NCI-H146 treated with DMSO at 0.1 percent for 48 hours (cell line): Measurements from ENCODE around the gene NLRP10.
"Not testable (repeated sequence)": the region's sequence is repeated elsewhere in the genome, so short reads cannot be mapped to it uniquely, and the experiment has no call there.

ENCODE experiments used
- DNase-seq: peaks from one replicate; lab custom pipeline; 2025; ENCODE audit not compliant: unreplicated experiment; lab: John Stamatoyannopoulos, UW

The NLRP10 gene, protein sequence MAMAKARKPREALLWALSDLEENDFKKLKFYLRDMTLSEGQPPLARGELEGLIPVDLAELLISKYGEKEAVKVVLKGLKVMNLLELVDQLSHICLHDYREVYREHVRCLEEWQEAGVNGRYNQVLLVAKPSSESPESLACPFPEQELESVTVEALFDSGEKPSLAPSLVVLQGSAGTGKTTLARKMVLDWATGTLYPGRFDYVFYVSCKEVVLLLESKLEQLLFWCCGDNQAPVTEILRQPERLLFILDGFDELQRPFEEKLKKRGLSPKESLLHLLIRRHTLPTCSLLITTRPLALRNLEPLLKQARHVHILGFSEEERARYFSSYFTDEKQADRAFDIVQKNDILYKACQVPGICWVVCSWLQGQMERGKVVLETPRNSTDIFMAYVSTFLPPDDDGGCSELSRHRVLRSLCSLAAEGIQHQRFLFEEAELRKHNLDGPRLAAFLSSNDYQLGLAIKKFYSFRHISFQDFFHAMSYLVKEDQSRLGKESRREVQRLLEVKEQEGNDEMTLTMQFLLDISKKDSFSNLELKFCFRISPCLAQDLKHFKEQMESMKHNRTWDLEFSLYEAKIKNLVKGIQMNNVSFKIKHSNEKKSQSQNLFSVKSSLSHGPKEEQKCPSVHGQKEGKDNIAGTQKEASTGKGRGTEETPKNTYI

DNA sequence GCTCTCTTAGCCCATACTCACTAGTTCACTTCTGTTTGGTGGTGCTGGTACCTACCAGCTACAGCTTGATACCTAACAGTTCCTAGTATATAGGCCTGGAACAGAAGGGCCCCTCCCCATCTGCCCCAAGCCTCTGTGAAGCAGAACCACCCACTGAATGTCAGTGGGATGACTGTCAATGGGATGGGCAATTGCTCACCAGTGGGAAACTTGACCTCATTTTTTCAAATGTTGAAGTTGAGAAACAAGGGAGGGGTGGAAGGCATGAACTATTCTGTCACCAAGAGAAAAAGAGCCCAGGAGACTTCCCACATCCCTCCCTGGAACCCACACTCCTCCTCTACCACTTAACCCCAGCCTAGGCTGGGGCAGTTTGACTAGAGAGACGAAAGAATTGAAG, at the start of gene NLRP10:
Gene NLRP10, minus strand, starts transcription at position 62 of the 400 bp plus-strand sequence. CDS start 1,952 bp downstream, outside the sequence.
- no peak for DNase-seq

DNA sequence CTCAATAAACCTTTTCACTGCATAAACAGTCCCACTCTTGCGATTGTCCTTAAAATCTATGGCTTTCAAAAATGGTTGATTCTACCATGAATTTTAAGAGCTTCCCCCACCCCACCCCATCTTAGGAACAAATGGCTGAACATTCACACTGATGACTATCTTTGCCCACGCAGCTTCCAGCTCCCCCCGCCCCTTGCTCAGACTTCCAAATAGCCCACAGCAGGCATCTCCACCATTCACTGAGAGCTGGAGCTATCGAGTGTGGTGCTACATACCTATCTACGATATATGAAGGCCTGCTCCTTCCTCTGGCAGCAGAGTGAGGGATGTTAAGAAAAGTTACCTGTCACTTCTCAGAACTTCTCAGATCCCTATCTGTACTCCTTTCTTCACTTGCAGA, 48.6 kb upstream of the NLRP10 start:
- DNase-seq: no peak

DNA sequence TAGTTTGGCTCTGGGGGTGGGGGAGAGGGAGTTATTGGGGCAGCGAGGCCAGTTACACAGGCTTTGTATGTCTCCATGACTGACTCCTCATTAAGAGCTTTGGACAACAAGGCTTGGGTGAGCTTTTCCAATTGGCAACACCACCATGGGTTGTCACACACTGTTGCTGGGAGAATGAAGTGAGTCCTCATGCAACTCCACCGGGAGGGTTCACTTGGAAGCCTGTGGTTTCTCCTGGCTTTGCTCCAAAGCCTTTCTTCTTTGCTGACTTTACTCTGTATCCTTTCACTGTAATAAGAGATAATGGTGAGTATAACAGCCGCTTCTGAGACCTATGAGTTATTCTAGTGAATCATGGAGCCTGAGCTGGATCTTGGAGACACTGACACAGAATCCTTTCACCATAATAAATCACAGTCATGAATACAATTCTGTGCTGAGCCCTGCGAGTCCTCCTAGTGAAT, 46.8 kb upstream of the NLRP10 start:
- DNase-seq: no peak

DNA sequence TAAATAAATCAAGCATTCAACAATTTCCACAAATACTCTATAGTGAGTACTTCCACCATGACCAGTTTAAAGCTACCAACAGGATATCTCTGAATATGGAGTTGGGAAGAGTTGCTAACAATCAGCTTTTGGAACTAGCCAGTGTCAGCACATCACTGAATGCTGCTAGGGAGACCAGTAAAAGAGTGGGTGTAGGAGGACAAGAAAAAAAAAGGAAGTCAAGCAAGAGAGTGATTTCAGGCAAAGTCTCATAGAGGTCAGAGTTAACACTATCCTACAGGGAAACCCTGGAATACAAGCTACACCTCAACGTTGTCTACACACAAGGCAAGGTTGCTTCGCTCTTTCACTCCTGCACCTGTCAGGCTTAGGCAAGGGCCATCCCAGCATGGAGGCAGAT, 46.1 kb upstream of the NLRP10 start:
- DNase-seq: no peak

DNA sequence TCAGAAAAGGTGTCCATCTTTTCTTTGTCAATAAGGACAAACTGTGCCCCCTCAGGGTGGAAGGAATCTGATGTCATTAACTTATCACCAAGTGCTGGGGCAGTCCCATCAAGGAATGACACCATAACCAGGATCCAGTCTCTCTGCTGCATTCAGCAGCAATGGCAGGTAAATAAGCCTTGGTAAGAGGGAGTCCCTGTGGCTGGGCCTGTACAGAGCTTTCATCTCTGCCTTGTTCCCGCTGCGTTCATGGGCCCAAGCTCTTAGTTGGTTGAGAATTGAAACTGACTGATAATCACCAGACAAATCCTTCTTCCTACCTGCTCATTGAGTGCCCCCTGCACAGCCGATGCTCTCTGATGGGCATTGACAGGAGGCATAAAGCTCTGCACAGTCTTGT, 44.6 kb upstream of the NLRP10 start:
- no peak for DNase-seq

DNA sequence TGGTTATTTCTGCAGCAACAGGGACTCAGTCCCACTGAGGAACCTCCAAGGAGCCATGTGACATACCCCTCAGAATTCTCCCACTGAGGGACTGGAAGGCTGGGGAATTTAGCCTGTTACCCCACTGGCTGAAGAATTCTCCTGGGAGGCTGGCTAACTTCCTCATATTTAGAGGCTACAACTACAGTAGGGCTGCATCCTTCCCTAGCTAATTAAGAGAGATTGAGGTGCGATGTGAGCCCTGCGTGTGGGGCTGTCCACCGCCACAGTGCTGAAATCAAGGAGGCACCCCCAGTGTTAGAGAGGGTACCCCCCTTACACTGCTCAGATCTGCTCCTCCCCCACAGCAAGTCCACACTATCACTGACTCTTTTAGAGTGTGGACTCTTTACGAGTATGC, 43.0 kb upstream of the NLRP10 start:
- DNase-seq: no peak

DNA sequence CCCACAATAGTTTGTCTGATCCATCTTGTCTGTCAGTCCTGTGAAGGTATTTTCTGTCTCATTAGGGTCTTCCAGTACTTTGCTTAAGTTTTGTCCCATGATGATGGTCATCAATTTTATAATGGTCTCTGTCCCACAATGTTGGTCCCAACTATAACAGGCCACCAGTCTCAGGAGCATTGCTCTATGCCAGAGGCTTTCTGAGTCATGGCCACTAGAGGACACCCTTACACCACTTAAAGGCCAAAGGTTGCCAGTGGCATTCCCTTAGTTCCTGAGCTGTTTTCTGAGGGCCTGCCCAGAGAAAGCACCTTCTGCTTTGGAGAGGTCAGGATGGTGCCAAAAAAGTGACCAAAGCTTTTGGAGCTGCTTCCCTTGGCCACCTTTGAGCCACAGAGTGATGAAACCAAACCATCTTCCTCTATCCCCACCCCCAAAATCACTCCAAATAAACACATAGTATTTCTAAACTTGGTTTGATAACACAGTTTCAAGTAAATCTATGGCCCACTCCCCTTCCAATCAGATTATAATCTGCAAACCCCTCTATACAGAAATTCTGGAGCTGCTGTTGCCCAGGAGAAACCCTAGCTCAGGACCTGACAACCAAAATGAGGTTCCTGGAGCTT, 41.2 kb upstream of the NLRP10 start:
- DNase-seq: peak; percentile 14

DNA sequence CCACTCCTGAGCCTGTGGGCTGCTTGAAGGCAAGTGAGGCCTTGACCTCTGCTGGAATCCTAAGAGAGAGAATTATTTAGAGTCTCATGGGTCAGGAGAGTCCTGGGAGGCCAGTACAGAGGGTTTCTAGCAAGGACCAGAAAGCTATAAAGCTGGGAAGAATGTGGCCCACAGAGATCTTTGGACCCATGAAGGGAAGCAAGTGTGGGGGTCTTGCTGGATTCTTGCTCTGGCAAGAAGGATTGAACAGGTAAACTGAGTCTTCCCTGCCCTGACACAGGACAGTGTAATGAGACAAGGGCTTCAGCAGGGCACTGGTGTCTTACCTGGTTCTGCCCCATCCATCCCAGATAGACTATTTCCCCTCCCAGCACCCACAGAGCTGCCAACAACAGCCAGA, 40.3 kb upstream of the NLRP10 start:
- DNase-seq: no peak

DNA sequence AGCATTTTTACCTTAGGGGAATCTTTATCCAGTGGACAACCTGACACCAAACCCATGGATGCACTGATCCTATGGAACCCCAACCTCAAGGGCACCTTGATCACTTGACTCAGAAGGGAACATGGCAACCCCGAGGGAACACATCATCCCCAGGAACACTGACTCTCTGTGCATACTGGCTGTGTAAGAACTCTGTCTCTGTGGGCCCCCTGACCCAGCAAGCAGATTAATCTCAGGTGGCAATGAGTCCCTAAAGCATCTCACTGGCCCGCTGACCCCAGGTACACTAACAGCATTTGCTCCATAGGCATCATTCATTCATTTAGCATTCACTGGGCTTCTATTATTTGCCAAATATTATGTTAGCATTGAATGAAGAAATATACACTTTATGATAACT, 38.8 kb upstream of the NLRP10 start:
- DNase-seq: no peak

DNA sequence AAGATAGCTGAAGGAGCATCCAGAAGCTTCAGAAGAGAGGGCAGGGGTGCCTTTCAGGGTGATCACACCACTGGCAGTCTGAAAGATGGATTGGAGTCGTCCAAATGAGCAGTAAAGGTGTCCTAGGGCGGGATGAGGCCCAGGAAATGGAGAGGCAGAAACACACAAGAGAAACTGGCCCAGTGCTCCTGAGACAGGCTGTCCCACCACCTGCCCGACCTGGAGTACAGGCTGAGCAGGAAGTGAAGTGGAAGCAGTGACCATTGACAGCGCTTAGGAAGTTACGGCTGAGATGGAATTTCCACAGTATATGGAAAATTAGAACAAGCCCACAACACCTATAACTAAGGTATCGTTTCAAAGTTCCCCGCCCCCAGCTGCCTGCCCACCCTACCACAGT, 37.9 kb upstream of the NLRP10 start:
- no peak for DNase-seq

DNA sequence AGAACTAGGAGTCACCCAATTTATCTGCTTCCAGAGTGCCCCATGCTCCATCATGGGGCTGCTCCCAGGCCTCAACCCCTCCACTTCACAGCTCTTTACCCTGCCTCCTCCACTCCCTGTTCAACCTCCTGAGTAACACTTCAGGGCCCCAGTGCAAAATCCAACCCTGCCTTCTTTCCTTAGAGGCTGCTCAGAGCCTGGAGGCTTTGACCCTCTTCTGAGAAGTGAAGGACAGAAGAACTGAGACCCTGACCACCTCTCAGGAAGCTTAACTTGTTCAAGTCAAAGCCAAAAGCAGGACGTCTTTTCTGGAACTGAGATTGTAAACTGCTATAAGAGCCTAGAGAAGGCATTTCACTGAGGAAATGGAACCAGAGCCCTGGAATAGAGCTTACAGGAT, 37.4 kb upstream of the NLRP10 start:
- DNase-seq: no peak

DNA sequence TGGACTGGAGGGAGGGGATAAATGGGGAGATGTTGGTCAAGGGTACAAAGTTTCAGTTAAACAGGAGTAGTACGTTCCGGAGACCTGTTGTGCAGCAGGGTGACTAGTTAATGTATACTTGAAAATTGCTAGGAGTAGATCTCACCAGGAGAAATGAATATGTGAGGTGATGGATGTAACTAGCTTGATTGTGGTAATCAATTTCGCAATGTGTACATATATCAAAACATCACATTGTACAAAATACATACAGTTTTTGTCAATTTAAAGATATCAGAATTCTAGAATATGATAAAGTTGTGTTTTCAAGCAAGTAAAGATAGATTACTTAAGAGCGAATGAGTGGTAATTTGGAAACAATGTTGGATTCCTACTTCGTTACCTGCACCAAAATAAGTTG, 35.1 kb upstream of the NLRP10 start:
- DNase-seq: no peak

DNA sequence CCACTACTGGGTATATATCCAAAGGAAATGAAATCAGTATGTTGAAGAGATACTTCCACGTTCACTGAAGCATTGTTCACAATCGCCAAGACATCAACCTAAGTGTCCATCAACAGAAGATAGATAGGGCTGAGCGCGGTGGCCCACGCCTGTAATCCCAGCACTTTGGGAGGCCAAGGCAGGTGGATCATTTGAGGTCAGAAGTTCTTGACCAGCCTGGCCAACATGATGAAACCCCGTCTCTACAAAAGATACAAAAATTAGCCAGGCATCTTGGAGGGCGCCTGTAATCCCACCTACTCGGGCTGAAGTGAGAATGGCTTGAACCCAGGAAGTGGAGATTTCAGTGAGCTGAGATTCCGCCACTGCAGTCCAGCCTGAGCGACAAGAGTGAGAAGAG, 34.5 kb upstream of the NLRP10 start:
- no peak for DNase-seq

DNA sequence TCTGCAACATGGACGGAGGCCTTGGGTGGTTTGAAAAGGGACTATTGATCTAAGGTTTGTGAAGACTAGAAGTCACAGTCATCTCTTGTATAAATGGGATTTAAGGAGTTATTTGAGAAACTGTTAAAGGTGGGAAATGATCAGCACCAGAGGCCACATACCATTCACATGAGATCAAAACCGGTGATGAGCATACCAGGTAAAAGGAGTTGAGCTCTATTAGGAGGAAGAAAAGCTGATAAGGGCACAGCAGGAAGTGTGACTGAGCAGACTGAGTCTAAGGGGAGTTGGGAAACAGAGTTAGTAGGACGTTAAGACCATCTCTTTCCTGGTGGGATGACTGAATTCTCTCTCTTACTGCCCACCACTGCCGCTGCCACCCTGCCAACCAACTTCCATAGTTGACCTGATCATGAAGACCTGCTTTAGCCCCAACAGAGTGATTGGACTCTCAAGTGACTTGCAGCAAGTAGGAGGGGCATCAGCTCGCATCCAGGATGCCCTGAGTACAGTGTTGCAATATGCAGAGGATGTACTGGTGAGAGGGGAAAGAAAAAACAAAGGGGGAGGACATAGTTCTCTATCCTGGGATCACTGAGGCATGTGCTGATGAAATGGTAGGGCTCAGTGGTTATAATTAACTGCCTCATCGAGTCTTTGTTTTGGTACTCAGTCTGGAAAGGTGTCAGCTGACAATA, 29.5 kb upstream of the NLRP10 start:
- DNase-seq: no peak

DNA sequence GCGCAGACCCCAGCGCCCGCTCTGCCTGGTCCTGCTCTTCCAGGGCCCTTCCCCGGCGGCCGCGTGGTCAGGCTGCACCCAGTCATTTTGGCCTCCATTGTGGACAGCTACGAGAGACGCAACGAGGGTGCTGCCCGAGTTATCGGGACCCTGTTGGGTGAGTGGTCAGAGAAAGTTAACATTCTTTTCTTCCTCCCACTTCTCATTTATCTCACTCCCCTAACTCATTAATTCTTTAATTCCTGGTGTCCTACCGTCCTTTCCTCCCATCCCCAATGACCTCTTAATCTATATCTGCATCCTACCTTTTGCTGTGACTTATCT, 22.3 kb upstream of the NLRP10 start:
- not testable (repeated sequence) for DNase-seq

DNA sequence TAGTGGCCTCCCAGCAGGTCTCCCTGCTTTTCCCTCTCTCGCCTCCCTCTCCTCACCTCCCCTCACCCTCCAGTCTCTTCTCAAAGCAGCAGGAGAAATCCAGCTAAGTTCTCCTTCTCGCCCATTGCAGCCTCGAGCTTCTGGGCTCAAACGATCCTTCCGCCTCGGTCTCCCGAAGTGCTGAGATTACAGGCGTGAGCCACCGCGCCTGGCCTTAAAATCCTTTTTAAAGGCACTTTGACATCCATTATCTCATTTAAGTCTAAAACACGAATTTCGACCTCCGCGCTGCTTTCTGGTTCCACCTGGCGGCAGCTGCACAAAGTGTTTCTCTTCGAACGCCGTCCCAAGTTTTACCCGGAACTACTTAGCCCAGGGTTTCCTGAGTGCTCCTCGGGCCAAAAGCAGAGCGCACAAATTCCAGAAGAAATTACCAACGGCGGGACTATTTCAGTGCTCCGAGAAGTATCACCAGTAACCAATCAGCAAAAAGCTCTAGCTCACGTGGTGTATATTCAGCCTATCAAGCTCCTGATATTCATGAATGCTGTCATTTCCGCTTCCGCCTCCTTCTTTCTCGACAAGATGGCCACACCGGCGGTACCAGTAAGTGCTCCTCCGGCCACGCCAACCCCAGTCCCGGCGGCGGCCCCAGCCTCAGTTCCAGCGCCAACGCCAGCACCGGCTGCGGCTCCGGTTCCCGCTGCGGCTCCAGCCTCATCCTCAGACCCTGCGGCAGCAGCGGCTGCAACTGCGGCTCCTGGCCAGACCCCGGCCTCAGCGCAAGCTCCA, 21.7 kb upstream of the NLRP10 start, which contains the start of gene EIF3F:
Gene EIF3F, plus strand, starts transcription at position 570 of the 792 bp plus-strand sequence. Its CDS starts 16 bp downstream, at position 586.
- DNase-seq: peak; percentile 98

DNA sequence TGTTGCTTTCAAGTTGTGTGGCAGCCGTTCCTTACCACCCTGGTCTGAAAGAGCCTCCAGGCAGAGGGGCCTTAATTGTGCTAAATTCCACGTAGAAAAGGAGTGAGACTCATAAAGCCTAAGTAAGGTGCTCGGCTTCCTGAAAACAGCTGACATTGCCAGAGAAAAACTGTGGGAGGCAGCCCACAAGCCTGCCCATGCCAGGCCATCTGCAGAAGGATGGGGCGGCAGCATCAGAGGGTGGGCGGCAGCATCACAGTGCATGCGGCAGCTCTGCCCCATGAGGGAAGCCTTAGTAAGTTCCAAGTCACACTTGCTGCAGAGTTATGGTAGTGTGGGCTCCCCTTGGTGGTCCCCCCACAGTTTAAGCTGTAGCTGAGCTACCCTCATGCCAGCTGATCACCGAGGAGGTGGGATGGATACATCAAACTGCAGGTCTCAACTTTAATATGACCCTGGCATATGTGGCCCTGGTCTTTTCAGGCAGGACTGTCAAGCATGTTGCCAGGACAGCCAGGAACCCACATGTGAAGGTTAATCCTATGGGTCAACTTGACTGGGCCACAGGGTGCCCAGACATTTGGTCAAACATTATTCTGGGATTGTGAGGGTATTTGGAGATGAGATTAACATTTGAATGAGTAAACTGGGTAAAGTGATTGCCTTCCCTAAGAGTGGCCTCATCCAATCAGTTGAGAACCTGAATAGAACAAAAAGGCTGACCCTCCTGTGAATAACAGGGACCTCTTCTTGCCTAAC, 18.8 kb upstream of the NLRP10 start:
- DNase-seq: no peak

DNA sequence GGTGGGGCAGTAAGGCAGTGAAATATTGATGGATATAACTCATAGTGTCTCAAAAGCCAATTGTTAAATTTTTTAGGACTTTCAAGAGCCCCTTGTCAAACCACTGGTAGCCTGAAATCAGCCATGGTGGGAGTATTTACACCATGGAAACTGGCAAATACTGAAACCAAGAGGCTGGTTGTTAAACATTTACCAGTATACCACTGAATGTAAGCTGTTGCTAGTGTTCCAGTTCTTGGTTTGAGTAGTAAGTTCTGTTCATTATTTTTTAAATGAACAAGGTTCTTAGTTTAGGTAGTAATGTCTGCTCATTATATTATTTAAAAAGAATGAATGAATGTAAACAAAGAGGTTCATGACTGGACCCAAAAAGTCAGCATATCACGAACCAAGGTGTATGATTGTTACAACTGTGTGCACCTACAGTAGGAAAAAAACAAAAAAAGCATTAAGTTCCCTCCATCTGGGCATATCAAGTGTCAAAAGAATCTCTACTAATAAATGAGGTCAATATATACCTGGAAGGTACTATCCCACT, 17.4 kb upstream of the NLRP10 start:
- no peak for DNase-seq

DNA sequence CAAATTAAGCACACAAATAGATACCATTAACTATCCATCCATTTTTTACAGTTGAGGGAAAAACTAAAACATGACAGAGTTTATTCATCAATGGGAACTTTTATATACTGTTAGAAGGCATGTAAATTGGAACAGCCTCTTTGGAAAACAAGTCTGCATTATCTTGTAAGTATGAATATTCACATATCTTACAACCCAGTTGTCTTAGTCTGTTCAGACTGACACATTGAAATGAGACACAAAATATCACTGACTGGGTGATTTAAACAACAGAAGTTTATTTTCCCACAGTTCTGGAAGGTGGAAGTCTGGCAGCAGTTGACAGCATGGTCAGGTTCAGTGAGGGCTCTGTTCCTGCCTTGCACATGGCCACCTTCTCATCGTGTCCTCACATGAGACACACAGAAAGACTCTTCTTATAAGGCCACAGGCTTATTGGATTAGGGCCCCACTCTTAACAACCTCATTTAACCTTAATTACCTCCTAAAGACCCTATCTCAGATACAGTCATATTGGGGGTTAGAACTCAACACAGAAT, 16.4 kb upstream of the NLRP10 start:
- DNase-seq: no peak
